Measurements from ENCODE around the gene CCDC191.

- no peak for TF ChIP-seq TEAD4 (IDR thresholded peaks at IDR 0.05)
- TF ChIP-seq RAD21 (IDR thresholded peaks at IDR 0.05; ENCODE audit: low read depth): no peak
- TF ChIP-seq FOXM1 (IDR thresholded peaks at IDR 0.05; ENCODE audit: borderline replicate concordance, low read depth): no peak
- TF ChIP-seq YY1 (IDR thresholded peaks at IDR 0.05; ENCODE audit: low read depth): no peak
- no peak for TF ChIP-seq CEBPB (IDR thresholded peaks at IDR 0.05)
- TF ChIP-seq EGR1 (IDR thresholded peaks at IDR 0.05): no peak
- no peak for TF ChIP-seq EP300 (IDR thresholded peaks at IDR 0.05; ENCODE audit: borderline replicate concordance)
- no peak for TF ChIP-seq MAX (IDR thresholded peaks at IDR 0.05)
- no peak for TF ChIP-seq REST (IDR thresholded peaks at IDR 0.05; ENCODE audit: low read depth)
- no peak for TF ChIP-seq TCF12 (IDR thresholded peaks at IDR 0.05; ENCODE audit: low read depth)
- no peak for TF ChIP-seq TAF1 (IDR thresholded peaks at IDR 0.05; ENCODE audit: low read depth)
- TF ChIP-seq USF1 (IDR thresholded peaks at IDR 0.05): no peak
Observed at GRCh38 chr3:113979916-113980315, 76.4 kb downstream of the CCDC191 start.

Measured in Ishikawa (cell line).